HG03066 (cell line): ENCODE measurements around the gene TNKS2.

Experiments
- ATAC-seq: cut with Tn5 transposase; IDR thresholded peaks from one replicate; pipeline ENCODE4 v1.9.1; 2021; ENCODE audit warnings: low read depth; ENCODE audit not compliant: unreplicated experiment

Gene TNKS2

GRCh38 chr10:91907914-91908336, 109.7 kb downstream of the TNKS2 start:
- peak; percentile 21 for ATAC-seq

- peak; percentile 91 for ATAC-seq
These were observed 110.3 kb downstream of the TNKS2 start for GRCh38 chr10:91908337-91909116.

GRCh38 chr10:91909117-91909677, 111.0 kb downstream of the TNKS2 start, which contains the start of gene FGFBP3:
Gene FGFBP3 (minus strand): TSS chr10:91909486. CDS start chr10:91908969, 517 bp downstream.
- ATAC-seq, result no peak

- no peak for ATAC-seq
These were observed 112.2 kb downstream of the TNKS2 start for GRCh38 chr10:91910467-91910866.
